WTC11 (cell line): ENCODE measurements around the gene PBOV1. TPM values are rescaled to one million over a fixed set of nuclear protein-coding genes. Genes with fewer than 3 reads are reported as not detected.

ENCODE experiments used
- ATAC-seq: fragments of 200-7000 bp; cut with Tn5 transposase; 2 replicates; pipeline ENCODE4 v1.10.0; 2021; ENCODE audit warnings: mild to moderate bottlenecking, moderate library complexity
- CTCF ChIA-PET: fragments of 300-600 bp; sonication (Branson Sonifier 250); formaldehyde crosslinking; loops from one replicate; lab custom pipeline; 2021; ENCODE audit warnings: antibody characterized with exemption; lab: Charles Lee
- POLR2A ChIA-PET: fragments of 350-600 bp; sonication (Branson Sonifier 250); formaldehyde crosslinking; loops from one replicate; lab custom pipeline; 2021; ENCODE audit warnings: antibody characterized with exemption; lab: Charles Lee
- DNase-seq: peaks from one replicate; pipeline ENCODE4 v3.0.0; 2021; ENCODE audit warnings: low spot score
- H3K27ac Mint-ChIP-seq: 2 replicates; pipeline ENCODE4 v1.8.0; 2021; ENCODE audit warnings: mixed read lengths
- H3K27me3 Mint-ChIP-seq: 2 replicates; pipeline ENCODE4 v1.8.0; 2021; ENCODE audit warnings: low read depth, mild to moderate bottlenecking, moderate library complexity, mixed read lengths
- H3K36me3 Mint-ChIP-seq: 2 replicates; pipeline ENCODE4 v1.8.0; 2021; ENCODE audit warnings: mixed read lengths
- H3K4me1 Mint-ChIP-seq: 2 replicates; pipeline ENCODE4 v1.8.0; 2022; ENCODE audit warnings: mixed read lengths
- H3K4me3 Mint-ChIP-seq: 2 replicates; pipeline ENCODE4 v1.8.0; 2021; ENCODE audit warnings: mild to moderate bottlenecking, moderate library complexity, mixed read lengths
- H3K9me3 Mint-ChIP-seq: 2 replicates; pipeline ENCODE4 v1.8.0; 2021; ENCODE audit warnings: mixed read lengths
- ATF1 ChIP-seq: sonication (generic); formaldehyde crosslinking; IDR thresholded peaks from 2 replicates; pipeline ENCODE4 v1.8.1; 2023; ENCODE audit warnings: mild to moderate bottlenecking, moderate library complexity, missing genetic modification reagents
- CDX4 ChIP-seq: fragments of 250-450 bp; sonication (Bioruptor Pico); IDR thresholded peaks from 2 replicates; pipeline ENCODE4 v1.9.0; 2021; ENCODE audit warnings: moderate library complexity, mild to moderate bottlenecking, inconsistent platforms, borderline replicate concordance
- E2F1 ChIP-seq: sonication (generic); formaldehyde crosslinking; IDR thresholded peaks from 2 replicates; pipeline ENCODE4 v1.8.0; 2022; ENCODE audit warnings: mild to moderate bottlenecking, missing genetic modification reagents
- E2F5 ChIP-seq: sonication (generic); formaldehyde crosslinking; IDR thresholded peaks from 2 replicates; pipeline ENCODE4 v1.8.1; 2022; ENCODE audit warnings: mild to moderate bottlenecking, moderate library complexity, missing genetic modification reagents
- EMX1 ChIP-seq: fragments of 250-450 bp; sonication (Bioruptor Pico); IDR thresholded peaks from 2 replicates; pipeline ENCODE4 v1.8.0; 2021; ENCODE audit warnings: mild to moderate bottlenecking
- ESRRA ChIP-seq: sonication (generic); formaldehyde crosslinking; IDR thresholded peaks from 2 replicates; pipeline ENCODE4 v1.8.1; 2022; ENCODE audit warnings: mild to moderate bottlenecking, missing genetic modification reagents, borderline replicate concordance
- FOXP4 ChIP-seq: sonication (generic); formaldehyde crosslinking; IDR thresholded peaks from 2 replicates; pipeline ENCODE4 v1.8.0; 2022; ENCODE audit warnings: mild to moderate bottlenecking, missing genetic modification reagents
- GABPB1 ChIP-seq: sonication (generic); formaldehyde crosslinking; IDR thresholded peaks from 2 replicates; pipeline ENCODE4 v1.8.1; 2023; ENCODE audit warnings: mild to moderate bottlenecking, missing genetic modification reagents
- NFATC4 ChIP-seq: fragments of 250-450 bp; sonication (Bioruptor Pico); IDR thresholded peaks from 2 replicates; pipeline ENCODE4 v1.9.0; 2021; ENCODE audit warnings: mild to moderate bottlenecking
- NFE2L1 ChIP-seq: sonication (generic); formaldehyde crosslinking; IDR thresholded peaks from 2 replicates; pipeline ENCODE4 v1.8.1; 2023; ENCODE audit warnings: missing genetic modification reagents
- SP1 ChIP-seq: sonication (generic); formaldehyde crosslinking; conservative IDR thresholded peaks from 2 replicates; pipeline ENCODE4 v1.8.1; 2022; ENCODE audit warnings: missing genetic modification reagents
- USF1 ChIP-seq: sonication (generic); formaldehyde crosslinking; IDR thresholded peaks from 2 replicates; pipeline ENCODE4 v1.8.0; 2022; ENCODE audit warnings: mild to moderate bottlenecking, missing genetic modification reagents
- USF2 ChIP-seq: sonication (generic); formaldehyde crosslinking; IDR thresholded peaks from 2 replicates; pipeline ENCODE4 v1.8.1; 2023; ENCODE audit warnings: mild to moderate bottlenecking, missing genetic modification reagents, moderate library complexity
- ZNF121 ChIP-seq: sonication (generic); formaldehyde crosslinking; IDR thresholded peaks from 2 replicates; pipeline ENCODE4 v1.8.0; 2023; ENCODE audit warnings: missing genetic modification reagents
- ZNF263 ChIP-seq: sonication (generic); formaldehyde crosslinking; IDR thresholded peaks from 2 replicates; pipeline ENCODE4 v1.8.1; 2022; ENCODE audit warnings: low read depth, mild to moderate bottlenecking, moderate library complexity, missing genetic modification reagents
- ZNF317 ChIP-seq: sonication (generic); formaldehyde crosslinking; IDR thresholded peaks from 2 replicates; pipeline ENCODE4 v1.8.1; 2023; ENCODE audit warnings: low read depth, mild to moderate bottlenecking, moderate library complexity, missing genetic modification reagents, borderline replicate concordance
- ZNF396 ChIP-seq: fragments of 250-450 bp; sonication (Bioruptor Pico); IDR thresholded peaks from 2 replicates; pipeline ENCODE4 v1.8.0; 2021; ENCODE audit warnings: mild to moderate bottlenecking, moderate library complexity, borderline replicate concordance
- ZNF416 ChIP-seq: fragments of 250-450 bp; sonication (Bioruptor Pico); IDR thresholded peaks from 2 replicates; pipeline ENCODE4 v1.9.0; 2021; ENCODE audit warnings: mild to moderate bottlenecking, inconsistent platforms
- ZNF532 ChIP-seq: fragments of 250-450 bp; sonication (Bioruptor Pico); IDR thresholded peaks from 2 replicates; pipeline ENCODE4 v1.9.0; 2021; ENCODE audit warnings: mild to moderate bottlenecking, borderline replicate concordance
- ZNF671 ChIP-seq: fragments of 250-450 bp; sonication (Bioruptor Pico); IDR thresholded peaks from 2 replicates; pipeline ENCODE4 v1.8.0; 2021; ENCODE audit warnings: mild to moderate bottlenecking
- total RNA-seq: library from RNA; stranded (reverse); gene quantifications from 3 replicates; pipeline ENCODE4 v1.2.3, GENCODE V29; 2021

PBOV1 gene
- total RNA-seq, 1 experiment from 2014 or later = not detected

- TF ChIP-seq ZNF532 = no peak
- TF ChIP-seq SP1 = no peak
These were observed 32.4 kb upstream of the PBOV1 start (continued) for GRCh38 chr6:138250513-138251247.

- H3K36me3 Mint-ChIP-seq = no peaks in the 10 kb centered on the region
- no peak overlapping the region for H3K4me3 Mint-ChIP-seq
- no peaks in the 10 kb centered on the region for H3K4me1 Mint-ChIP-seq
- POLR2A ChIA-PET = no interaction called here
- ATAC-seq (no peak), DNase-seq (no peak)
- H3K27ac Mint-ChIP-seq = 0 out of 2 replicates have a peak overlapping the region, but pooled peaks have one; percentile 5
- no peaks in the 10 kb centered on the region for H3K9me3 Mint-ChIP-seq
- CTCF ChIA-PET = no interaction called here
- H3K27me3 Mint-ChIP-seq = no peaks in the 10 kb centered on the region
- TF ChIP-seq ESRRA (CRISPR knock-in tag) (no peak), NFE2L1 (CRISPR knock-in tag) (no peak), NFATC4 (no peak)
These were observed 31.8 kb upstream of the PBOV1 start for GRCh38 chr6:138250053-138250452.

GRCh38 chr6:138248878-138249277 lies 30.6 kb upstream of the PBOV1 start:
- TF ChIP-seq EMX1 (no peak), USF1 (no peak), ZNF416 (CRISPR knock-in tag) (no peak), GABPB1 (no peak), ZNF121 (no peak), ZNF317 (CRISPR knock-in tag) (no peak), ATF1 (CRISPR knock-in tag) (no peak), E2F5 (CRISPR knock-in tag) (no peak)
- no peak overlapping the region for H3K27ac Mint-ChIP-seq
- DNase-seq (no peak), ATAC-seq (no peak)
- no peaks in the 10 kb centered on the region for H3K9me3 Mint-ChIP-seq
- no peaks in the 10 kb centered on the region for H3K36me3 Mint-ChIP-seq
- H3K27me3 Mint-ChIP-seq = no peaks in the 10 kb centered on the region
- no peaks in the 10 kb centered on the region for H3K4me1 Mint-ChIP-seq
- H3K4me3 Mint-ChIP-seq = no peak overlapping the region
- ChIA-PET CTCF (no interaction called here), POLR2A (no interaction called here)

- CTCF ChIA-PET = no interaction called here
- no peaks in the 10 kb centered on the region for H3K27me3 Mint-ChIP-seq
- H3K9me3 Mint-ChIP-seq = no peaks in the 10 kb centered on the region
- no peak for DNase-seq
- POLR2A ChIA-PET = no interaction called here
- no peak overlapping the region for H3K4me3 Mint-ChIP-seq
- no peak overlapping the region for H3K27ac Mint-ChIP-seq
- TF ChIP-seq E2F1 (no peak), ZNF396 (no peak), FOXP4 (no peak), ATF1 (CRISPR knock-in tag) (no peak), ZNF263 (CRISPR knock-in tag) (no peak), ZNF671 (no peak), USF2 (no peak), CDX4 (CRISPR knock-in tag) (no peak)
- H3K36me3 Mint-ChIP-seq = no peaks in the 10 kb centered on the region
- no peak for ATAC-seq
- H3K4me1 Mint-ChIP-seq = no peaks in the 10 kb centered on the region
These were observed 29.7 kb upstream of the PBOV1 start for GRCh38 chr6:138248011-138248410.
